IgD-negative memory B cell (primary cell): Measurements from ENCODE around the gene INCA1. TPM values are rescaled to one million over a fixed set of nuclear protein-coding genes. Genes with fewer than 3 reads are reported as not detected.
A peak's percentile ranks its signal among the peaks of the same experiment; 100 is the strongest.

ENCODE experiments used
- H3K27ac Mint-ChIP-seq, 3 donors: one replicate each; pipeline ENCODE4 v1.8.0; 2020 to 2022; ENCODE audit warnings: mild to moderate bottlenecking in 3 of 3, mixed read lengths in 3 of 3, moderate library complexity in 1 of 3
- H3K27me3 Mint-ChIP-seq: one replicate; pipeline ENCODE4 v1.8.0; 2021; ENCODE audit warnings: mixed read lengths
- H3K36me3 Mint-ChIP-seq: one replicate; pipeline ENCODE4 v1.8.0; 2020; ENCODE audit warnings: mild to moderate bottlenecking, mixed read lengths
- H3K4me1 Mint-ChIP-seq, 3 donors: one replicate each; pipeline ENCODE4 v1.8.0; 2020 to 2022; ENCODE audit warnings: mixed read lengths in 3 of 3, mild to moderate bottlenecking in 1 of 3
- H3K4me3 Mint-ChIP-seq, 4 donors: one replicate each; pipeline ENCODE4 v1.8.0; 2020 to 2022; ENCODE audit warnings: mild to moderate bottlenecking in 4 of 4, mixed read lengths in 4 of 4, moderate library complexity in 3 of 4
- H3K9me3 Mint-ChIP-seq, 3 donors: one replicate each; pipeline ENCODE4 v1.8.0; 2020 to 2021; ENCODE audit warnings: mixed read lengths in 3 of 3, mild to moderate bottlenecking in 1 of 3
- polyA plus RNA-seq: library from polyadenylated mRNA; unstranded; fragments of 300-500 nt; fragmentation: Illumina TruSeq; gene quantifications from one replicate; pipeline ENCODE4 v1.2.3, GENCODE V29; 2021

Gene INCA1
- polyA plus RNA-seq, 1 donor from 2014 or later: 0.36 TPM

DNA sequence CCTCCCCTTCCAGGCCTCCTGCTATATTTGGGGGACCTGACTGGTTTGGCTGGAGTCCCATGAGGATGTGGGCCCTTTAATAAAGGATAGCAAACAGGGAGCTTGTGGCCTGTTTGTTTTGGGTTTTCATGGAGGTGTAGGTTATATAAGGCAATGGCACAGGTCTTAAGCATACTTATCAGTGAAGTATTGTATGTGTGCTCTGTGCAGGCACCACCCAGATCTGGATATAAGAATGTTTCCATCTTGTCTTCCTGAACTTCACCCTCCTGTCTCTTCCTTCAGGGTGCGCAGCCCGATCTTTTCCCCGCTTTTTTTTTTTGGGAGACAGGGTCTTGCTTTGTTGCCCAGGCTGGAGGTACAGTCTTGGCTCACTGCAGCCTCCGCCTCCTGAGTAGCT, 27.3 kb upstream of the INCA1 start:
- H3K36me3 Mint-ChIP-seq: peaks cover 2% of the 10 kb centered on the region
- H3K4me1 Mint-ChIP-seq: peaks cover 0 to 2% (median 0%) of the 10 kb centered on the region in 3 donors
- H3K9me3 Mint-ChIP-seq: no peaks in the 10 kb centered on the region
- H3K27ac Mint-ChIP-seq: peak overlapping the region in 1 of 3 donors; percentile 4
- no peaks in the 10 kb centered on the region for H3K27me3 Mint-ChIP-seq
- no peak overlapping the region for H3K4me3 Mint-ChIP-seq

DNA sequence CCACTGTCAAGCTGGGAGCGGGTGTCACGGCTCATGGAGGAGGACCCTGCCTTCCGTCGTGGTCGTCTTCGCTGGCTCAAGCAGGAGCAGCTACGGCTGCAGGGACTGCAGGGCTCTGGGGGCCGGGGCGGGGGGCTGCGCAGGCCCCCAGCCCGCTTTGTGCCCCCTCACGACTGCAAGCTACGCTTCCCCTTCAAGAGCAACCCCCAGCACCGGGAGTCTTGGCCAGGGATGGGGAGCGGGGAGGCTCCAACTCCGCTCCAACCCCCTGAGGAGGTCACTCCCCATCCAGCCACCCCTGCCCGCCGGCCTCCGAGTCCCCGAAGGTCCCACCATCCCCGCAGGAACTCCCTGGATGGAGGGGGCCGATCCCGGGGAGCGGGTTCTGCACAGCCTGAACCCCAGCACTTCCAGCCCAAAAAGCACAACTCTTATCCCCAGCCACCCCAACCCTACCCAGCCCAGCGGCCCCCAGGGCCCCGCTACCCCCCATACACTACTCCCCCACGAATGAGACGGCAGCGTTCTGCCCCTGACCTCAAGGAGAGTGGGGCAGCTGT, 26.3 kb upstream of the INCA1 start:
- Mint-ChIP-seq H3K27me3 (no peaks in the 10 kb centered on the region), H3K4me1 (peaks cover 0 to 6% (median 2%) of the 10 kb centered on the region in 3 donors), H3K36me3 (peaks cover 4% of the 10 kb centered on the region), H3K27ac (no peak overlapping the region), H3K9me3 (no peaks in the 10 kb centered on the region), H3K4me3 (no peak overlapping the region)

DNA sequence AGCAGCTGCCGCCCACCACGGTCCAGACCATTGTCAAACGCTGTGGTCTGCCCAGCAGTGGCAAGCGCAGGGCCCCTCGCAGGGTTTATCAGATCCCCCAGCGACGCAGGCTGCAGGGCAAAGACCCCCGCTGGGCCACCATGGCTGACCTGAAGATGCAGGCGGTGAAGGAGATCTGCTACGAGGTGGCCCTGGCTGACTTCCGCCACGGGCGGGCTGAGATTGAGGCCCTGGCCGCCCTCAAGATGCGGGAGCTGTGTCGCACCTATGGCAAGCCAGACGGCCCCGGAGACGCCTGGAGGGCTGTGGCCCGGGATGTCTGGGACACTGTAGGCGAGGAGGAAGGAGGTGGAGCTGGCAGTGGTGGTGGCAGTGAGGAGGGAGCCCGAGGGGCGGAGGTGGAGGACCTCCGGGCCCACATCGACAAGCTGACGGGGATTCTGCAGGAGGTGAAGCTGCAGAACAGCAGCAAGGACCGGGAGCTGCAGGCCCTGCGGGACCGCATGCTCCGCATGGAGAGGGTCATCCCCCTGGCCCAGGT, 24.9 kb upstream of the INCA1 start:
- Mint-ChIP-seq H3K36me3 (peaks cover 4% of the 10 kb centered on the region), H3K4me1 (peaks cover 0 to 6% (median 2%) of the 10 kb centered on the region in 3 donors), H3K4me3 (no peak overlapping the region), H3K9me3 (no peaks in the 10 kb centered on the region), H3K27ac (peak overlapping the region in 2 of 3 donors; percentile 18 to 31), H3K27me3 (no peaks in the 10 kb centered on the region)

DNA sequence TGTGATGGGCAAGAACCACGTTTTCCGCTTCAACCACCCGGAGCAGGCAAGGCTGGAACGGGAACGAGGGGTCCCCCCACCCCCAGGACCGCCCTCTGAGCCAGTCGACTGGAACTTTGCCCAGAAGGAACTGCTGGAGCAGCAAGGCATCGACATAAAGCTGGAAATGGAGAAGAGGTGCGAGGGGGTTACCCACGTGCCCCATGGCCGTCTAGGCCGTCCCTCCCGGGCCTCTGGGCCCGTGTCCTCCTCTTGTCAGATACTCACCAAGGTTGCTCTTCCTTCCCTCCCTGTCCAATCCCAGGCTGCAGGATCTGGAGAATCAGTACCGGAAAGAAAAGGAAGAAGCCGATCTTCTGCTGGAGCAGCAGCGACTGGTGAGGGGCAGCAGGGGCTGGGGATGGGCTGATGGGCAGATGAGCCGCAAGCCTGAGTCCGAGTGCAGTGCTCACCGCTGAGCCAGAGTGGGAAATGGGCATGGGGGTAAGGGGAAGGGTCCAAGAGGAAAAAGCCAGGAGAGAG, 23.2 kb upstream of the INCA1 start:
- H3K4me3 Mint-ChIP-seq: no peak overlapping the region
- H3K27ac Mint-ChIP-seq: peak overlapping the region in 1 of 3 donors; percentile 57
- no peaks in the 10 kb centered on the region for H3K27me3 Mint-ChIP-seq
- peaks cover 8% of the 10 kb centered on the region for H3K36me3 Mint-ChIP-seq
- no peaks in the 10 kb centered on the region for H3K9me3 Mint-ChIP-seq
- H3K4me1 Mint-ChIP-seq: peaks cover 5 to 10% (median 5%) of the 10 kb centered on the region in 3 donors

DNA sequence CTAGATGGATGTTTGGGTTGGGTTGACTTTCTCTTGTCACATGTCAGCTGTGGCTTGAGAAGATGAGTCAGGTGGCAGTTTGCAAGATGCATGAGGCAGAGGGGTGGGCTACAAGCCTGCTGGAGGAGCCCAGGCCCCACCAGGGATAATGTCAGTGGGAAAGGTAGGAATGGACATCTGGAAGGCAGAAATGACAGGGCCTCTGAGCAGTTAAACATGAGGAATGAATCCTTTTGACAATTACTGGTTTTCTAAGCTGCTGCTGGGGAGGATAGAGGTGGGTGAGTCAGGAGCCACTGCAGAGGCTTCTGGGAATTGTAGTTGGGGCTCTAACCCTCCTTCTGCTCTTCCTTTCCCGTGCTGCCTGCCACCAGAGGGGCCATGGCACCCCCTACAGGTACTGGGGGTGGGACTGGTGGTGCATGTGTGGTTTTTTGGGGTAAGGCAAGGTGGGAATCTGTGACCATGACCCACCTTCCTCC, 22.2 kb upstream of the INCA1 start:
- Mint-ChIP-seq H3K36me3 (peaks cover 9% of the 10 kb centered on the region), H3K27me3 (no peaks in the 10 kb centered on the region), H3K27ac (peak overlapping the region in 2 of 3 donors; percentile 57 to 63), H3K4me3 (no peak overlapping the region), H3K9me3 (no peaks in the 10 kb centered on the region), H3K4me1 (peaks cover 5 to 10% (median 5%) of the 10 kb centered on the region in 3 donors)

DNA sequence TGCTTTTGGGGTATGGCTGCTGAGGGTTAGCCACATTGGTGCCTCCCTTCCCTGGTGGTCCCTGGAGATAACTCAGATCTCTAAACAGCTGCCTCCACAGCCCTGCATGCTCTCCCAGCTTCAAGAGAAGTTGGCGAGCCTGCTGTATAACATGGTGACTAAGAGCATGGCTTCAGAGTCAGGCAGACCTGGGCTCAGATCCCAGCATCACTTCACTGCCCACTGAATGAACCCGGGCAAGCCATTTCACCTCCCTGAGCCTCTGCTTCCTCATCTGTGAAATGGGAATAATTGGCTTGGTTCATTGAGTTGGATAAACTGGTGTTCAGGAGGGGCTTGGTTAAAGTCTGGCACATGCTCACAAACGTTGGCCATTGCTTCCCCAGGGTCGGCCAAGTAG, 17.0 kb upstream of the INCA1 start:
- Mint-ChIP-seq H3K4me1 (peaks cover 5 to 9% (median 5%) of the 10 kb centered on the region in 3 donors), H3K4me3 (no peak overlapping the region), H3K9me3 (no peaks in the 10 kb centered on the region), H3K27me3 (no peaks in the 10 kb centered on the region), H3K27ac (no peak overlapping the region), H3K36me3 (peaks cover 14% of the 10 kb centered on the region)

DNA sequence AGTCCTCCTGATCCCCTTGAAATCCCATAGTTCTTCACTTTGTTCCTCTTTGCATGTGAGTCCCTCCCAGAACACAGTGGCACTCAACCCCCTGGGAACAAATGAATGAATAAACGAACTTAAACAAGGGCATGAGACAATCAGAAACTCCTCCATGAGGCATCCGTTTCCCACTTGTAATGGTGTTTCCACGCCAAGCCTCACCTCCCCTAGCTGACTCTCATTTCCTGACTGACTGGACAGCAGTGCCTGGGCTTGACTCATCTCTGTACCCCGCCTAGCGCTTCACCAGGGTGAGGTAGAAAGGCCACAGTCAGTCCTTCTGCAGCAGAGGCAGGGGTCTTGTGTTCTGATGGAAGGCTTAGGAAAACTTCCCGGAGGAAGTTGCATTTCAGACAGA, 14.6 kb upstream of the INCA1 start:
- peaks cover 21% of the 10 kb centered on the region for H3K36me3 Mint-ChIP-seq
- peaks cover 3 to 4% (median 3%) of the 10 kb centered on the region in 3 donors for H3K4me1 Mint-ChIP-seq

DNA sequence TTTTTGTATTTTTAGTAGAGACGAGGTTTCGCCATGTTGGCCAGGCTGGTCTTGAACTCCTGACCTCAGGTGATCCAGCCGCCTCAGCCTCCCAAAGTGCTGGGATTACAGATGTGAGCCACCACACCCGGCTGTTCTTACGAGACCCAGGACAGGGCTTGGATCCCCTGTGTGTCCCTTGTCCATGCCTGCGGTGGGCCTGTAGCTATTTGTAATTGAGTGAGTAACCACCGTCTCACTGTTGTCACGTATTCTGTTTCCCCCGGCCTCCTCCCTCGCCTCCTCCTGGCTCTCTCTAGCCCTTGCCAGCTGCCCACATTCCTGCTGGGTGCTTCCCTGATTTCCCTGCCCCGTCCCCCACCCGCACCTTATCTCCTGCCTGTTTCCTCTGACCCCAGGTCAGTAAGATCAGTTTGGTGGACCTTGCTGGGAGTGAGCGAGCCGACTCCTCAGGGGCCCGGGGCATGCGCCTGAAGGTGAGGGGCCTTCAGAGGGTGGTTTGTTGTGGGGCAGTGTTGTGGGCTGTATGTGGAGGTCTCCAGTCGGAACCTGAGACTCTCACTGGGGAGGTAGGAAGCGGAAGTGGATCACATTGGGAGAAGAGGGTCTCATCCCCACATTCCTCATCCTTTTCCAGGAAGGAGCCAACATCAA, 6.0 kb upstream of the INCA1 start:
- Mint-ChIP-seq H3K4me1 (peaks cover 8 to 12% (median 11%) of the 10 kb centered on the region in 3 donors), H3K9me3 (no peaks in the 10 kb centered on the region), H3K27me3 (no peaks in the 10 kb centered on the region), H3K36me3 (peaks cover 33% of the 10 kb centered on the region), H3K4me3 (peak overlapping the region in 1 of 4 donors; percentile 58), H3K27ac (no peak overlapping the region)

More for the DNA sequence above, 14.6 kb upstream of the INCA1 start:
- no peak overlapping the region for H3K4me3 Mint-ChIP-seq
- H3K9me3 Mint-ChIP-seq: no peaks in the 10 kb centered on the region
- no peak overlapping the region for H3K27ac Mint-ChIP-seq
- no peaks in the 10 kb centered on the region for H3K27me3 Mint-ChIP-seq

DNA sequence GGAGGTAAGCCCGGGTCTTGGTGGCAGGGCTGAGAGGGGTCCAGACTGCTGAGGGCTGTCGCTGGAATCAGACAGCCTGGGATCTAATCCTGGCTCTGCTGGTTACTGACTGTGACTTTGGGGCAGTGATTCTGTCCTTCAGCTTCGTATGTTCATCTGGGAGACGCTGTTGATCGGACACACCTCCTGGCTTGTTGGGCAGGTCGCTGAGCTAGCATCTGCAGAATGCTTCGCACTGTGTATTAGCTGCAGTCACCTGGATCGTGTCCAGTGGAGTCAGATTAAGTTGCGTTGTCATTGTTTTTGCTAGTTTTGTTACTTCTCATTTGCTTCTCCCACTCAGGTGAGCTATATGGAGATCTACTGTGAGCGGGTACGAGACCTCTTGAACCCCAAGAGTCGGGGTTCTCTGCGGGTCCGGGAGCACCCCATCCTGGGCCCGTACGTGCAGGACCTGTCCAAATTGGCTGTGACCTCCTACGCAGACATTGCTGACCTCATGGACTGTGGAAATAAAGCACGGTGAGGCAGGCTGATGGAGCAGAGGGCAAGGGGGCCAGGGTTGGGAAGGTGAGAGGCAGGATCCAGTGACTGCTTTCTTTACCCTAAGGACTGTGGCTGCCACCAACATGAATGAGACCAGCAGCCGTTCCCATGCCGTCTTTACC, 4.9 kb upstream of the INCA1 start:
- H3K27me3 Mint-ChIP-seq: no peaks in the 10 kb centered on the region
- H3K4me3 Mint-ChIP-seq: peak overlapping the region in 3 of 4 donors; percentile 5 to 21 (median 16)
- H3K27ac Mint-ChIP-seq: no peak overlapping the region
- H3K36me3 Mint-ChIP-seq: peaks cover 25% of the 10 kb centered on the region
- H3K9me3 Mint-ChIP-seq: no peaks in the 10 kb centered on the region
- peaks cover 8 to 12% (median 11%) of the 10 kb centered on the region in 3 donors for H3K4me1 Mint-ChIP-seq

DNA sequence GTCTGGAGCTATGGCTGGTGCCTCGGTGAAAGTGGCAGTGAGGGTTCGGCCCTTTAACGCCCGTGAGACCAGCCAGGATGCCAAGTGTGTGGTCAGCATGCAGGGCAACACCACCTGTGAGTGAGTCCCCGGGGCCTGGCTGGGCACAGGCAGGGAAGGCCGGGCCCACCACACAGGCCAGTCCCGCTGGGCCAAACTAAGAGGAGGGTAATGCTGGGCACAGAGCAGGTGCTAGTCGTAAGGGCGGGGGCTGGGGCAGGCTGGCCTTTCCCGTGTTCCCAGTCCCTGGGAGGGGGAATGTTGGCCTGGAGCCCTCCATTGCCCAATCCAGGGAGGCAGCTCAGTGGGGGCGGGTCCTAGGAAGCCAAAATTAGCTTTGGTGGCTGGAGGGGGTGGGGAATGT, 2.9 kb upstream of the INCA1 start:
- H3K9me3 Mint-ChIP-seq: no peaks in the 10 kb centered on the region
- H3K4me1 Mint-ChIP-seq: peaks cover 9 to 15% (median 13%) of the 10 kb centered on the region in 3 donors
- H3K4me3 Mint-ChIP-seq: peak overlapping the region in 1 of 4 donors; percentile 90
- H3K27ac Mint-ChIP-seq: peak overlapping the region in 1 of 3 donors; percentile 69
- H3K27me3 Mint-ChIP-seq: no peaks in the 10 kb centered on the region
- H3K36me3 Mint-ChIP-seq: peaks cover 20% of the 10 kb centered on the region

DNA sequence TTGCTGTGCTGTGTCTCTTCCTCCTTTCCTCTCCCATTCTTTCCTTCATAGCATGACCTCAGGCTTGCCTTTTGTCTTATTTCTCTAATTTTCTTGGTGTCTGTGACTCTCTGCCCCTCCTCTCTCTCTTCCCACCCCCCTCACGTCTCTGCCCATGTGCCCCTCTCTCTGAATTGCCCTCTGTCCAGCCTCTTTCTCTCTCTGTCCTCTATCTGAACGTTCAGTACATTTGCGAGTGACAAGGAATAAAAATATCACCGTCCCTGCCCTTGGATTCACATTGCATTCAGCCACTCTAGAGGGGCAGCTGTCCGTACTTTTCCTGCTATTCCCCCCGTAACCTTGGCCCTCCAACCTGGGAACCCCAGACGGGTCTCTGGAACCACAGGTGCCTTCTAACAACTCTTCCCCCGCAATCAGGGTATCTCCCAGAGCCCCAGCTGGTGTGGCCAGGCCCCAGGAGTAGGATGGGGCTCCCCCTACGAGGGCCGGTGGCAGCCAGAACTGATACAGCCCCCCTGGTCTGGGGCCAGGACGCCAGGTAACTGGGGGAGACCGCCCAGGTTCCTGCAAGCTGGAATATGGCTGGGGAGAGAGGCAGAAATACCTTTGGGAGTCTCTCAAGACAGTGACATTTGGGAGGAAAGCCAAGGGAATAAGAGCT, 2.2 kb upstream of the INCA1 start:
- H3K9me3 Mint-ChIP-seq: no peaks in the 10 kb centered on the region
- no peaks in the 10 kb centered on the region for H3K27me3 Mint-ChIP-seq
- H3K36me3 Mint-ChIP-seq: peaks cover 14% of the 10 kb centered on the region
- peak overlapping the region; percentile 84 to 95 (median 92) for H3K4me3 Mint-ChIP-seq
- peak overlapping the region; percentile 63 to 76 (median 69) for H3K27ac Mint-ChIP-seq
- H3K4me1 Mint-ChIP-seq: peaks cover 11 to 15% (median 12%) of the 10 kb centered on the region in 3 donors

DNA sequence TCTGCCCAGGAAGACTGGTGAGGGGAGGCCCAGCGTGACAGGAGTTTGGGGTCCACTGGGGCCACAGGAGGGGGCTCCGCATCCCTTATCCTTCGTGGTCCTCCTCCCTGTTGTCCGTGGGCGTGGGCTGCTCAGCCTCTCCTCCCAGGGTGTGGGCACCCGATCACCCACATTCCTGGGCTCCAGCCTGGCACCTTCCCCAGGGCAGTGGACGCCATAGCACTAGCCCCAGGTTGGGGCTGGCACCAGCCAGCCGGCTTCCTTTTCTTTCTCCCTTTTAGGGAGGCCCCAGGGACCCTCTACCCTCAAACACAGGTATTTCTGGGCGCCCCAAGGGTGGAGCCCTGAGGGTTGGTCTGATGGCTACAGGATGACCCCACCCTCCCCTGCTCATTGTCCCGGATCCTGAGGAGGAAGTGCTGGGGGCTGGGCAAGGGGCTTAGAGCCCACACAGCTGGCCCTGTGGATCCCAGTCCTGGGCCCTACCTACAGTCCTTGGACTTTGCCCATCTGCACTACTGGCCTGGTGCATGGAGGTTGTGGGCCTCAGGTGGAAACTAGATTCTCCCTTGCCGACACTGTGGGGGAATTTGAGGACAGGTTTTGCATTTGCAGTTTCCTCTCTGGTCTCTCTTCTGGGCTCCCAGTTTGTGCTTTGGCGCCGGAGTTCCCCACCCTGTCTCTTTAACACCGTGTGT, 1.6 kb upstream of the INCA1 start:
- peak overlapping the region; percentile 84 to 95 (median 92) for H3K4me3 Mint-ChIP-seq
- no peaks in the 10 kb centered on the region for H3K27me3 Mint-ChIP-seq
- H3K4me1 Mint-ChIP-seq: peaks cover 11 to 15% (median 12%) of the 10 kb centered on the region in 3 donors
- H3K27ac Mint-ChIP-seq: peak overlapping the region; percentile 63 to 76 (median 69)
- H3K9me3 Mint-ChIP-seq: no peaks in the 10 kb centered on the region
- peaks cover 10% of the 10 kb centered on the region for H3K36me3 Mint-ChIP-seq

DNA sequence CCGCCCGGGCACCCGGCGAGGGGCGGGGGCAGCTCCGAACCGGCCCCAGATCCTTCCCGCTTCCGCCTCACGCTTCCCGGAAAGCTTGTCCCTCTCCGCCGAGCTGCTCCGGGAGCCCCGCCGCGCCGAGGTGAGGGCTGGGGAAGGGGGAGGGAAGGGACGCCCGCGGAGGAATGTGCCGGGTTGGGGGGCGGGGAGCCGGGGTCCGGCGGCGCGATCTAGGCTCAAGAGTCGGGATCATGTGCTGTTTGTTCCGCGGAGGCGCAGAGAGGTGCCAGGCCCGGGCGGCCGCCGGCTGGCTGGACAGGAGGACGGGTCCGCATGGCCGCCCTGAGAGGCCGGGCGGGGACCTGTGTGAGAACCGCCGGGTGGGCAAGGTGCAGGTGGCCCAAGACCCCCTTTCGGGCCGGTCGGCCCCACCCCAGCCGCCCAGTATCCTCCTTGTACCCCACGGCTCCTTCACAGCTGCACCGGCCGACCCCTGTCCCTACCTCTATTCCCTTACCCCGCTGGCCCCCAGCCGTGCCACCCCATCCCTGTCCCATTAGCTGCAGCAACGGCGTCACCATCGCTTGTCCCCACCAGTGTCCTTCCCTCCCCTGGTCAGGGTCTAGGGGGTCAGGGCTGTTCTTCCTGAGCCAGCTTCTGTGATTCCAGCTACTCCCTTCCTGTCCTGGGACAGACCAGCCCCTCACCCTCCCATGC, 857 bp upstream of the INCA1 start:
- H3K36me3 Mint-ChIP-seq: peaks cover 10% of the 10 kb centered on the region
- peak overlapping the region; percentile 84 to 95 (median 92) for H3K4me3 Mint-ChIP-seq
- no peaks in the 10 kb centered on the region for H3K27me3 Mint-ChIP-seq
- no peaks in the 10 kb centered on the region for H3K9me3 Mint-ChIP-seq
- peak overlapping the region in 1 of 3 donors; percentile 69 for H3K27ac Mint-ChIP-seq
- peaks cover 11 to 15% (median 12%) of the 10 kb centered on the region in 3 donors for H3K4me1 Mint-ChIP-seq
